IPS-18c (cell line): ENCODE results near the gene RELA.

Source experiments
- H3K4me3 ChIP-seq: 2 replicates; pipeline ENCODE4 v1.7.0; 2013; ENCODE audit warnings: low read depth, mild to moderate bottlenecking, low read length, moderate library complexity; ENCODE audit not compliant: insufficient read depth
- H3K9me3 ChIP-seq: one replicate; pipeline ENCODE4 v1.6.1; 2013; ENCODE audit warnings: mild to moderate bottlenecking, low read length, moderate library complexity; ENCODE audit not compliant: control insufficient read depth, insufficient read depth

Gene RELA

GRCh38 chr11:65624931-65625627 is 37.6 kb downstream of the RELA start:
- H3K9me3 ChIP-seq = no peaks in the 10 kb centered on the region
- no peak overlapping the region for H3K4me3 ChIP-seq

GRCh38 chr11:65623852-65624616 is 38.7 kb downstream of the RELA start:
- Histone ChIP-seq H3K9me3 (no peaks in the 10 kb centered on the region), H3K4me3 (no peak overlapping the region)

GRCh38 chr11:65623177-65623576 is 39.5 kb downstream of the RELA start:
- Histone ChIP-seq H3K4me3 (no peak overlapping the region), H3K9me3 (no peaks in the 10 kb centered on the region)

GRCh38 chr11:65622011-65622410 is 40.7 kb downstream of the RELA start:
- Histone ChIP-seq H3K9me3 (no peaks in the 10 kb centered on the region), H3K4me3 (no peak overlapping the region)

- Histone ChIP-seq H3K9me3 (no peaks in the 10 kb centered on the region), H3K4me3 (no peak overlapping the region)
Observed at GRCh38 chr11:65621460-65621859, 41.3 kb downstream of the RELA start.

- no peak overlapping the region for H3K4me3 ChIP-seq
- H3K9me3 ChIP-seq = peaks cover 3% of the 10 kb centered on the region
Observed at GRCh38 chr11:65620666-65621065, 42.0 kb downstream of the RELA start.

GRCh38 chr11:65619281-65619928 is 43.3 kb downstream of the RELA start:
- Histone ChIP-seq H3K4me3 (no peak overlapping the region), H3K9me3 (peaks cover 3% of the 10 kb centered on the region)

- peaks cover 3% of the 10 kb centered on the region for H3K9me3 ChIP-seq
- no peak overlapping the region for H3K4me3 ChIP-seq
Observed at GRCh38 chr11:65618763-65619162, 44.0 kb downstream of the RELA start.

- Histone ChIP-seq H3K9me3 (peaks cover 3% of the 10 kb centered on the region), H3K4me3 (no peak overlapping the region)
Observed at GRCh38 chr11:65617990-65618751, 44.5 kb downstream of the RELA start.

GRCh38 chr11:65617136-65617850 is 45.4 kb downstream of the RELA start:
- H3K9me3 ChIP-seq = peaks cover 3% of the 10 kb centered on the region
- H3K4me3 ChIP-seq = no peak overlapping the region

GRCh38 chr11:65616575-65617001 is 46.1 kb downstream of the RELA start:
- H3K9me3 ChIP-seq = peaks cover 3% of the 10 kb centered on the region
- H3K4me3 ChIP-seq = peak overlapping the region; percentile 89

- H3K4me3 ChIP-seq = peak overlapping the region; percentile 89
- H3K9me3 ChIP-seq = peaks cover 3% of the 10 kb centered on the region
Observed at GRCh38 chr11:65615950-65616574, 46.7 kb downstream of the RELA start.

- Histone ChIP-seq H3K4me3 (peak within 1 kb of the TSS; percentile 89), H3K9me3 (peaks cover 3% of the 10 kb centered on the region)
Observed at GRCh38 chr11:65615229-65615949, 47.3 kb downstream of the RELA start, which contains the start of gene PCNX3. Gene PCNX3, plus strand, starts transcription at chr11:65615776. Its CDS starts 536 bp downstream, at chr11:65616312.

- peaks cover 3% of the 10 kb centered on the region for H3K9me3 ChIP-seq
- H3K4me3 ChIP-seq = peak overlapping the region; percentile 82
Observed at GRCh38 chr11:65613091-65613928, 49.4 kb downstream of the RELA start.

GRCh38 chr11:65612691-65613090 is 50.0 kb downstream of the RELA start:
- H3K9me3 ChIP-seq = peaks cover 5% of the 10 kb centered on the region
- peak overlapping the region; percentile 6; the same call in 1 of the 2 replicates for H3K4me3 ChIP-seq
